SIG-M5 treated with dmso at 0.1 percent for 504 hours (cell line): Measurements from ENCODE around the gene INPP5F.
"Not testable (repeated sequence)": the region's sequence is repeated elsewhere in the genome, so short reads cannot be mapped to it uniquely, and the experiment has no call there.

ENCODE experiments used
- DNase-seq: peaks from one replicate; lab custom pipeline; 2025; ENCODE audit not compliant: unreplicated experiment; lab: John Stamatoyannopoulos, UW

The INPP5F gene

DNA sequence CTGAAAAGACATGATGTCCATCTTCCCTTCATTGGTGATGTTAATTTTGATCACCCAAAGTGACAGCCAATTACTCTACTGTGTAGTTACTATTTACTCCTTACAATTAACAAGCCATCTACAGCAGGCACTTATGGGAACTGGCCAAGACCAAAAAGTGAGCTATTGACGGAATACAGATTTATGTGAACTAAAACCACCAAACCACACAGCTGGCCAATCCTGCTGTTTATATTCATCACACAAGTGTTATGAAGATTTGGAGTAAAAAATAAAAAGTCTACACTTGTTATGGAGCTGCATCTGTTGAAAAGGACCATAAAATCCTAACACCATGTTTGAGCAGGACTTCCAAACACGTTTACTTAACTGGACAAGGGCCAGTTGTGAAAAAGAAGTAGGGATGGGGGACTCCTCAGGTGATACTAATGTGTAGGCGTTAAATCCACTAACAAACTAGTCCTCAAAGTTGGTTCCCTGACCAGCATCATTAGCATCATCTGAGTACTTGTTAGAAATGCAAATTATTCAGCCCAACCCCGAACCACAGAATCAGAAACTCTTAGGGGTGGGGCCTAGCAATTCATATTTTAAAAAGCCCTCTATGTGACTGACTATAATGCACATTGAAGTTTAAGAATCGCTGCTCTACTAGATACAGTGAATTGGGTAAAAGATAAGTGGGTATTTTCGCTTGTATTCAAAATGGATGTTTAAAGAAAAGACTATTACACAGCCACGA lies 135.2 kb downstream of the INPP5F start:
- DNase-seq: no peak

DNA sequence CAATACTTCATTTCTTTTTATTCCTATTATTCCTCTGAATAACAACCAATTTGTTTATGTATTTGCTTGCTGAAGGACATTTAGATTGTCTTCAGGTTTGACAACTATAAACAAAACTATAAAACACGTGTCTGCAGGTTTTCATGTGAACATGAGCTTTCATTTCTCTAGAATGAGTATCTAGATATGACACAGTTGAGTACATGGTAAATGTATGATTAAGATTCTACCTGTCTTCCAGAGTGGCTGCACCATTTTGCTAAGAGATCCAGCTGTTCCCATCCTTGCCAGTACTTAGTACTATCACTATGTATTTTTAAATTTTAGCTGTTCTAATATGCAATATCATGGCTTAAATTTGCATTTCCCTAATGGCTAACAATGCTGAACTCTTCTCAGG lies 136.7 kb downstream of the INPP5F start:
- DNase-seq: no peak

DNA sequence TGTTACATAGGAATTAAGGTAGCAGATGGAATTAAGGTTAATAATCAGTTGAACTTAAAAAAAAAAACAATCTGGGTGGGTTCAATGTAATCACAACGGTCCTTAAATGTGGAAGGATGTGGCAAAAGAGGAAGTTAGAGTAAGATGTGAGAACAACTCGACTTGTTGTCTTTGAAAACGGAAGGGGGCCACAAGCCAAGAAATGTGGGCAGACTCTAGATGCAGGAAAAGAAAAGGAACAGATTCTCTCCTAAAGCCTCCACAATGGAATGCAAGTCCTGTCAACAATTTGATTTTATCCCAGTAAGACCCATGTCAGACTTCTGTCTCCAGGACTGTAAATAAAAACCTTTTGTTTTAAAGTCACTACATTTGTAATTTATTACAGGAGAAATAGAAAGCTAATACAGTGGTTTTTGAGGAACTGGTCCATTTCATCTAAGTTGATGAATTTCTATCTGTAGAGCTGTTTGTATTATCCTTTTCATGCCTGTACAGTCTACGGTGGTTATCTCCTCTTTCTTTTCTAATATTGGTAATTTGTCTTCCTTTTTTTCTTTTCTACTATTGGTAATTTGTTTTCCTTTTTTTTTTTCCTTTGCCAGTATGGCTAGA lies 138.2 kb downstream of the INPP5F start:
- peak; percentile 20 for DNase-seq

DNA sequence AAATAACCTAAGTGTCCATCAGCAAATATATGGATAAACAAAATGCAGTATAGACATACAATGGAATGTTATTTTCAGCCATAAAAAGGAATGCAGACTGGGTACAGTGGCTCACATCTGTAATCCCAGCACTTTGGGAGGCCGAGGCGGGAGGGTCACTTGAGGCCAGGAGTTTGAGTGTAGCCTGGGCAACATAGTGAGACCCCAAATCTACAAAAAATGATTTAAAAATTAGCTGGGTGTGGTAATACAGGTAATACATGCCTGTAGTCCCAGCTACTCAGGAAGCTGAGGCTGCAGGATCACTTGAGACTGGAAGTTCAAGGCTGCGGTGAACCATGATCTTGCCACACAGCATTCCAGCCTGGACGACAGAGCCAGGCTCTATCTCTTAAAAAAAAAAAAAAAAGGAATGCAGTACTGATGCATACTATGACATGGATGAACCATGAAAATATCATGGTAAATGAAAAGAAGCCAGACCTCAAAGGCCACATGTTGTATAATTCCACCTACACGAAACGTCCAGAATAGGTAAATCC lies 139.9 kb downstream of the INPP5F start:
- DNase-seq: no peak

DNA sequence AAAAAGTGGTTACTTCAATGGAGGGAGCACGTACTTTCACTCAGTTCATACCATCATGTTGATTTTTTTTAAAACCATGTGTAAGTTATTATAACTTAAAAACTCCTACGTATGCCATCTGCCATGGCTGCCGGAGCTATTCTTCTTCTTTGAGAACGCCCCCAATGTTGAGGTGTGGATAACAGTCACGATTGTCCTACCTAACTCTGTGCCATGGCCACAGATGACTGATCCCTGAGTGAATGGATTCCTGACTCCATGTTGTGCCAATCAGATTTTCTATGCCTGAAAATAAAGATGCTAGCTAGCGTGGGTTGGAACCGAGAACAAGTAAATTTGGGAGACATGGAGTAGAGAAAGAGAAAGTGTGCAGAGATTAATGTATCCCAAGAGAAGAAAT lies 141.5 kb downstream of the INPP5F start:
- DNase-seq: no peak

DNA sequence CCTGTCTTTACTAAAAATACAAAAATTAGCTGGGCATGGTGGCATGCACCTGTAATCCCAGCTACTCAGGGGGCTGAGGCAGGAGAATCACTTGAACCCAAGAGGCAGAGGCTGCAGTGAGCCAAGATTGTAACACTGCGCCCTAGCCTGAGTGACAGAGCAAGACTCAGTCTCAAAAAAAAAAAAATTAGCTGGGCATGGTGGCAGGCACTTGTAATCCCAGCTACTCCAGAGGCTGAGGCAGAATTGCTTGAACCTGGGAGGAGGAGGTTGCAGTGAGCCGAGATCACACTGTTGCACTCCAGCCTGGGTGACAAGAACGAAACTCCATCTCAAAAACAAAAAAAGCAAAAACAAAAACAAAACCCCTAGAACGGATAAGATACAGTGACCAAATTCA lies 143.5 kb downstream of the INPP5F start:
- not testable (repeated sequence) for DNase-seq

DNA sequence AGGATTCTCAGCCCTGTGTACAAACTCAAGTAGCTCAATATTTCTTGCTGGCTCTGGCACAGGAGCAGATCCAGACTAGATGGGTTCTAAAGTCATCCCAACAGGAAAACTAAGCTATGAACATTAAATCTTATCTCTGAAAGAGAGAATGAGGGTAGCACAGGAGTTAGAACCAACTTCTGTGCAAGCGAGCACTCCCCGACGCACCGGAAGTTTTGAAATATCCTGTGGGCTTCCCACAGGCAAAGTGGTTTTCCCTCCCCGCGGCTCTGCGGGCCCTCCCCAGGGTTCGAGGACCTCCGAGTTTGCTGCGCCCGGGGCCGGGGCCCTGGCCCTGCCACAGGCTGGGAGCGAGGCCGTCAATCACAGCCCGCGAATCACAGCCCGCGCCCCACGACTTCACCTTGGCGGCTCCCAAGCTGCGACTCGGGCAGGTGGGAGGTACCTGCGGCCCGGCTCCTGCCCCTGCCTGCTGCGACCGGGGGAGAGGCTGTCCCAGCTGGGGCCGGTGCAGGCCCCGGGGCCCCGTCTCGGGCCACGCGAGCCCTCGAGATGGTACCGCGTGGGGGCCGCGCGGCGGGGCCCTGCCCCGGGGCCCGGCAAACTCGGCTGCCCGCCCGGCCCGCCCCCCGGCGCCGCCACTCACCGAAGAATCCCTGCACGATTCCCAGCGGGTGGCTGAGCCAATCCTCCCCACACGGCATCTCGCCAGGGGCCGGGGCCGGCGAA lies 146.2 kb downstream of the INPP5F start:
- DNase-seq: peak; percentile 71

DNA sequence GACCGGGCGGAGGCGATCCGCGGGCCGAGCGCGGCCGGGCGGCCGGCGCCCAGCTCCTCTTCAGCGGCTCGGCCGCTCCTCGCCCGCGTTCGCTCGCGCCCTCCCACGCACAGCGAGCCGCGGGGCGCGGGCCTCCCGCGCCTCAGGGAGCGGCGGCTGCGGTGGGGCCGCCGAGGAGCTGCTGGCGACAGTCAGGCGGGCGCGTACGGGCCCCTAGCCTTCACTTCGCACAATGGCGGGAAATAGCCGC lies 146.7 kb downstream of the INPP5F start, which contains the start of gene MCMBP:
Gene MCMBP, minus strand, starts transcription at position 234 of the 250 bp plus-strand sequence. CDS start 259 bp downstream, outside the sequence.
- no peak for DNase-seq

DNA sequence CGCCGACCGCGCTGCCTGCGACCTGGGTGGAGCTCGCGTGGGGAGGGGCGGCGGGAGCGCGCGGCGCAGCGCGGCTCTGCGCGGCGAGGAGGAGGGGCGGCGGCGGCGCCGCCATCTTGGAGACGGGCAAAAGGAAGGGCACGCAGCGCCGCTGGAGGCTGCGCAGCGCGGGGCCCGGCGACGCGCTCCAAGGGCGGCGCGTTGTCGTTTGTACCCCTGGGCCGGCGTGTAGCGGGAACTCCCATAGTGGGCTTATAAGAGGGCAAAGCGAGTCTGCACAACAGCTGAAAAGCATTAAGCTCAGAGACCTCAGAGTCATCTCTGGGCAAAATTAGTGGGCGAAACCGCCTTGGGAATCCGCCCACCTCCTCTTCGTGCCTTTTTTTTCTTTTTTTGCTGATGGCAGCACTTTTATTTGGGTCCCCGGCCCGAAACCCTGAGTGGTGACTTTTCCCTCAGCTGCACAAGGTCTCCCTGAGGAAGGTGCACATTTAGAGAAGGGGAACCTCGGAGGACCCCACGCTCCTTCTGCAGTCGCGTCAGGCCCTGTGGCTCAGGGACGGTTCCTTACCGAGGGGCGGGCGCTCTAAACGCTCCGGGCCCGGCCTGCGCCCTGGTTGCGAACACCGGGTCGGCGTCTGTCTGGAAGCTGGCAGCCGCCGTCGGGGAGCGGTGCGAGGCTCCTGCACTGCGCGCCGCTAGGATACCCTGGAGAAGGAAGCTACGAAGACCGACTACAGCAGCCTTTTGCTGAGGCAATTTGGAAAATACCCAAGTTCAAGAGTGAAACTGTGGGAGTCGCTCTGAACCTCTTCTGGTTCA lies 147.2 kb downstream of the INPP5F start:
- DNase-seq: peak; percentile 82

DNA sequence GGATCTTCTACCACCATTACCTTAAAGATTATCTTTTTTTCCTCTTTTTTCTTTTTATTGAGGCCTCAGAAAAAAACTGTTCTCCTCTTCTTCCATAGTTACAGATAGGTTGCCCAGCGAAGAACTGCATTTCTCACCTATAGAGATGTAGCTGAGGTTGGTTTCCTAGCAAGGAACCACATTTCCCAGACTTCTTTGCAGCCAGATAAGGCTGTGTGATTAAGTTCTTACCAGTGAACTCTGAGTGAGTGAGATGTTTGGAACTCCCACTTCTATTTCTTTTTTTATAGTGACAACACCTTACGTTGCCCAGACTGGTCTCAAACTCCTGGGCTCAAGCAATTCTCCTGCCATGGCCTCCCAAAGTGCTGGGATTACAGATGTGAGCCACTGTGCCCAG lies 152.7 kb downstream of the INPP5F start:
- no peak for DNase-seq
